GM19023 (cell line): ENCODE measurements around the gene LARGE1.

Experiments
- ATAC-seq: cut with Tn5 transposase; IDR thresholded peaks from one replicate; pipeline ENCODE4 v1.9.1; 2021; ENCODE audit warnings: mild to moderate bottlenecking, moderate library complexity; ENCODE audit not compliant: unreplicated experiment

LARGE1 gene

GRCh38 chr22:33535937-33536875 lies 384.1 kb downstream of the LARGE1 start:
- ATAC-seq: no peak

- ATAC-seq: no peak
These were observed 390.7 kb downstream of the LARGE1 start for GRCh38 chr22:33529424-33530113.

- no peak for ATAC-seq
These were observed 392.1 kb downstream of the LARGE1 start for GRCh38 chr22:33528183-33528582.

- no peak for ATAC-seq
These were observed 393.7 kb downstream of the LARGE1 start for GRCh38 chr22:33526434-33527107.

- no peak for ATAC-seq
These were observed 395.6 kb downstream of the LARGE1 start for GRCh38 chr22:33524511-33525260.

GRCh38 chr22:33521879-33522665 lies 398.2 kb downstream of the LARGE1 start:
- no peak for ATAC-seq

GRCh38 chr22:33520904-33521780 lies 399.1 kb downstream of the LARGE1 start:
- ATAC-seq: no peak

GRCh38 chr22:33519974-33520903 lies 400.0 kb downstream of the LARGE1 start:
- ATAC-seq: no peak

- no peak for ATAC-seq
These were observed 401.0 kb downstream of the LARGE1 start for GRCh38 chr22:33519071-33519973.

GRCh38 chr22:33518405-33518804 lies 401.9 kb downstream of the LARGE1 start:
- ATAC-seq: no peak

- ATAC-seq: no peak
These were observed 404.5 kb downstream of the LARGE1 start for GRCh38 chr22:33515795-33516194.

GRCh38 chr22:33513388-33514338 lies 406.6 kb downstream of the LARGE1 start:
- ATAC-seq: no peak

GRCh38 chr22:33512908-33513307 lies 407.4 kb downstream of the LARGE1 start:
- ATAC-seq: no peak

GRCh38 chr22:33510429-33510904 lies 409.8 kb downstream of the LARGE1 start:
- ATAC-seq: no peak

- no peak for ATAC-seq
These were observed 415.2 kb downstream of the LARGE1 start for GRCh38 chr22:33504941-33505625.
